K562 (cell line): ENCODE data around the gene DAAM1.

Source experiments
- CBX3 ChIP-seq, 2 experiments: IDR thresholded peaks; 1 replicate in 1 of 2; 2 replicates in 1 of 2; pipeline ENCODE4 v1.6.1; 2012; ENCODE audit warnings: inconsistent platforms in 2 of 2, low read length in 2 of 2, borderline replicate concordance in 1 of 2, control low read depth in 1 of 2
- EP300 ChIP-seq: IDR thresholded peaks from 2 replicates; pipeline ENCODE4 v1.6.1; 2012; ENCODE audit warnings: low read length, improper control_type of control experiment
- JUN ChIP-seq, 2 experiments: sonication (generic) in 1 of 2; formaldehyde crosslinking in 1 of 2; IDR thresholded peaks; 2 replicates each; pipeline versions ENCODE4 v1.6.1 to v1.8.0; 2012 to 2022; ENCODE audit warnings: borderline replicate concordance in 2 of 2, mild to moderate bottlenecking in 2 of 2, improper control_type of control experiment in 1 of 2, low read depth in 1 of 2, low read length in 1 of 2, missing genetic modification reagents in 1 of 2
- KLF1 ChIP-seq: fragments of 450-650 bp; IDR thresholded peaks from 2 replicates; pipeline ENCODE4 v1.6.1; 2016; ENCODE audit warnings: missing genetic modification characterization, missing compliant biosample characterization
- MEIS2 ChIP-seq: fragments of 450-650 bp; IDR thresholded peaks from 2 replicates; pipeline ENCODE4 v1.6.1; 2014; ENCODE audit warnings: mild to moderate bottlenecking; ENCODE audit not compliant: partially characterized antibody
- PRPF4 ChIP-seq: fragments of 200-400 bp; formaldehyde crosslinking; IDR thresholded peaks from one replicate; pipeline ENCODE4 v1.6.1; 2017; ENCODE audit warnings: low read length, low read depth, mild to moderate bottlenecking; ENCODE audit not compliant: insufficient read depth, poor library complexity, severe bottlenecking
- RCOR1 ChIP-seq, 2 experiments: IDR thresholded peaks; 2 replicates each; pipeline ENCODE4 v1.6.1; 2012; ENCODE audit warnings: low read depth in 2 of 2, low read length in 2 of 2, borderline replicate concordance in 1 of 2, improper control_type of control experiment in 1 of 2
- SIX5 ChIP-seq, 2 experiments: IDR thresholded peaks; 2 replicates each; pipeline ENCODE4 v1.6.1; 2011; ENCODE audit warnings: low read length in 2 of 2, borderline replicate concordance in 1 of 2, low read depth in 1 of 2, mild to moderate bottlenecking in 1 of 2, moderate library complexity in 1 of 2; ENCODE audit not compliant: insufficient read depth in 1 of 2
- TF ChIP-seq, protein P1 (sequence below): fragments of 250-450 bp; sonication (Bioruptor Pico); IDR thresholded peaks from 2 replicates; pipeline ENCODE4 v1.6.1; 2021; ENCODE audit warnings: mild to moderate bottlenecking

DNA sequence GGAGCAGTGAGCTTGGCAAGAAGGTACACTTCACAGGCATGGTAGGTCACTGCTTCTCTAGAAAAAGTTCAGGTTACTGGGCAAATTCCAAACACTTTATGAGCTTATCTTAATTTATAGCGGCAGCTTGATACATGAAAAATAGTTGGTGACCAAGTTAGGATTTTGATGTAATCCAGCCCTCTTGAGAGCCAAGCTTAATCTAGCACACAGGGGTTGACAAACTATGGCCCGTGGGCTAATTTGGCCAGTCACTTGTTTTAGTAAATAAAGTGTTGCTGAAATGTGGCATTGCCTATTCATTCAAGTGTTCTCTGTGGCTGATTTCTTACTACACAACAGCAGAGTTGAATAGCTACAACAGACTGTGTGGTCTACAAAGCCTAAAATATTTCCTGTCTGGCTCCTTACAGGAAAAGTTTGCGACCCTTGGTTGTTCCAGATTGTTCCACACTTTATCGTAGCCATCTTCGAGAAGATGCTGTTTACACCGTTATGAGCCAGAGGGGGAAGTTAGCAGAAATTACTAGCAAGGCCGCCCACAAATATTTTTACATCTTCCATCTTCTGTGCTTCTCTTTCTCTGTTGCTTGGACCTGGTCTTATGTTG, 120.9 kb downstream of the DAAM1 start:
- TF ChIP-seq RCOR1 (IDR thresholded peaks at IDR 0.05; ENCODE audit: borderline replicate concordance in 1 of 2, low read depth in 2 of 2, low read length in 2 of 2) (no peak), KLF1 (tag) (no peak), SIX5 (IDR thresholded peaks at IDR 0.05; ENCODE audit: borderline replicate concordance in 1 of 2, insufficient read depth in 1 of 2, low read depth in 1 of 2, low read length in 2 of 2) (no peak), PRPF4 (no peak), JUN (IDR thresholded peaks at IDR 0.05; ENCODE audit: borderline replicate concordance, low read depth, low read length) (no peak), JUN (CRISPR knock-in tag; IDR thresholded peaks at IDR 0.05; ENCODE audit: borderline replicate concordance) (no peak), MEIS2 (no peak), EP300 (no peak), CBX3 (IDR thresholded peaks at IDR 0.05; ENCODE audit: borderline replicate concordance in 1 of 2, low read length in 2 of 2) (no peak)
- TF ChIP-seq, protein P1, sequence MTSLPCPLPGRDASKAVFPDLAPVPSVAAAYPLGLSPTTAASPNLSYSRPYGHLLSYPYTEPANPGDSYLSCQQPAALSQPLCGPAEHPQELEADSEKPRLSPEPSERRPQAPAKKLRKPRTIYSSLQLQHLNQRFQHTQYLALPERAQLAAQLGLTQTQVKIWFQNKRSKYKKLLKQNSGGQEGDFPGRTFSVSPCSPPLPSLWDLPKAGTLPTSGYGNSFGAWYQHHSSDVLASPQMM (CRISPR knock-in tag), result no peak
